ENCODE measurements around the gene FBRS.
"Not testable (repeated sequence)": the region's sequence is repeated elsewhere in the genome, so short reads cannot be mapped to it uniquely, and the experiment has no call there.

DNA sequence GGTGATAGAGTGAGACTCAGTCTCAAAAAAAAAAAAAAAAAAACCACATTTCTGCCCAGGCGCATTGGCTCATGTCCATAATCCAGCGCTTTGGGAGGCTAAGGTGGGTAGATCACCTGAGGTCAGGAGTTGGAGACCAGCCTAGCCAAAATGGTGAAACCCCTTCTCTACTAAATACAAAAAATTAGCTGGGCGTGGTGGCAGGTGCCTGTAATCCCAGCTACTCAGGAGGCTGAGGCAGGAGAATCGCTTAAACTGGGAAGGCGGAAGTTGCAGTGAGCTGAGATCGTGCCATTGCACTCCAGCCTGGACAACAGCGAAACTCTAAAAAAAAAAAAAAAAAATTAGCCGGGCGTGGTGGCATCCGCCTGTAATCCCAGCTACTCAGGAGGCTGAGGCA is 21.1 kb upstream of the FBRS start:
- TF ChIP-seq EZH2phosphoT487 (IDR thresholded peaks at IDR 0.05; ENCODE audit: low read depth, severe bottlenecking, unreplicated experiment) = not testable (repeated sequence)
- TF ChIP-seq, protein P1, sequence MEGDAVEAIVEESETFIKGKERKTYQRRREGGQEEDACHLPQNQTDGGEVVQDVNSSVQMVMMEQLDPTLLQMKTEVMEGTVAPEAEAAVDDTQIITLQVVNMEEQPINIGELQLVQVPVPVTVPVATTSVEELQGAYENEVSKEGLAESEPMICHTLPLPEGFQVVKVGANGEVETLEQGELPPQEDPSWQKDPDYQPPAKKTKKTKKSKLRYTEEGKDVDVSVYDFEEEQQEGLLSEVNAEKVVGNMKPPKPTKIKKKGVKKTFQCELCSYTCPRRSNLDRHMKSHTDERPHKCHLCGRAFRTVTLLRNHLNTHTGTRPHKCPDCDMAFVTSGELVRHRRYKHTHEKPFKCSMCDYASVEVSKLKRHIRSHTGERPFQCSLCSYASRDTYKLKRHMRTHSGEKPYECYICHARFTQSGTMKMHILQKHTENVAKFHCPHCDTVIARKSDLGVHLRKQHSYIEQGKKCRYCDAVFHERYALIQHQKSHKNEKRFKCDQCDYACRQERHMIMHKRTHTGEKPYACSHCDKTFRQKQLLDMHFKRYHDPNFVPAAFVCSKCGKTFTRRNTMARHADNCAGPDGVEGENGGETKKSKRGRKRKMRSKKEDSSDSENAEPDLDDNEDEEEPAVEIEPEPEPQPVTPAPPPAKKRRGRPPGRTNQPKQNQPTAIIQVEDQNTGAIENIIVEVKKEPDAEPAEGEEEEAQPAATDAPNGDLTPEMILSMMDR (IDR thresholded peaks at IDR 0.05; ENCODE audit: poor library complexity) = not testable (repeated sequence)
